GM23248 (cell line): ENCODE measurements around the gene KRT80. TPM values are rescaled to one million over a fixed set of nuclear protein-coding genes. Genes with fewer than 3 reads are reported as not detected.

Experiments used
- DNase-seq: peaks from one replicate; pipeline ENCODE4 v3.0.0-alpha.2; 2015
- H2AFZ ChIP-seq: fragments of 200-600 bp; sonication (generic); 2 replicates; pipeline ENCODE4 v1.6.1; 2016; ENCODE audit warnings: antibody characterized with exemption
- H3F3A ChIP-seq: fragments of 200-600 bp; sonication (generic); 2 replicates; pipeline ENCODE4 v1.6.1; 2016; ENCODE audit warnings: mild to moderate bottlenecking, antibody characterized with exemption, mixed run types; ENCODE audit not compliant: insufficient read depth
- H3K27ac ChIP-seq: fragments of 200-600 bp; sonication (generic); 2 replicates; pipeline ENCODE4 v1.5.1; 2016; ENCODE audit warnings: mild to moderate bottlenecking
- H3K27me3 ChIP-seq: fragments of 200-600 bp; sonication (generic); replicated peaks from 2 replicates; pipeline ENCODE4 v1.6.1; 2016; ENCODE audit warnings: mild to moderate bottlenecking; ENCODE audit not compliant: insufficient read depth
- H3K36me3 ChIP-seq: fragments of 200-600 bp; sonication (generic); 2 replicates; pipeline ENCODE4 v1.6.1; 2016; ENCODE audit warnings: low read depth, mild to moderate bottlenecking
- H3K4me1 ChIP-seq: fragments of 200-600 bp; sonication (generic); 2 replicates; pipeline ENCODE4 v1.6.1; 2016; ENCODE audit warnings: mild to moderate bottlenecking; ENCODE audit not compliant: insufficient read depth
- H3K4me2 ChIP-seq: fragments of 200-600 bp; sonication (generic); one replicate; pipeline ENCODE4 v1.6.1; 2016; ENCODE audit warnings: mild to moderate bottlenecking; ENCODE audit not compliant: unreplicated experiment
- H3K4me3 ChIP-seq: fragments of 200-600 bp; sonication (generic); 2 replicates; pipeline ENCODE4 v1.5.1; 2016; ENCODE audit warnings: mild to moderate bottlenecking
- H3K79me2 ChIP-seq: fragments of 200-600 bp; sonication (generic); 2 replicates; pipeline ENCODE4 v1.6.1; 2016; ENCODE audit warnings: mild to moderate bottlenecking; ENCODE audit not compliant: insufficient read depth
- H3K9ac ChIP-seq: fragments of 200-600 bp; sonication (generic); 2 replicates; pipeline ENCODE4 v1.6.1; 2016; ENCODE audit warnings: mild to moderate bottlenecking
- H3K9me2 ChIP-seq: fragments of 200-600 bp; sonication (generic); 2 replicates; pipeline ENCODE4 v1.6.1; 2016; ENCODE audit warnings: mixed run types, mild to moderate bottlenecking, moderate library complexity; ENCODE audit not compliant: insufficient read depth
- H3K9me3 ChIP-seq: fragments of 200-600 bp; sonication (generic); one replicate; pipeline ENCODE4 v1.6.1; 2017; ENCODE audit warnings: low read depth
- H4K20me1 ChIP-seq: fragments of 200-600 bp; sonication (generic); 2 replicates; pipeline ENCODE4 v1.6.0; 2016; ENCODE audit not compliant: insufficient read depth
- EZH2 ChIP-seq: fragments of 200-600 bp; sonication (generic); IDR thresholded peaks from 2 replicates; pipeline ENCODE4 v1.6.1; 2018; ENCODE audit warnings: antibody characterized with exemption, mild to moderate bottlenecking; ENCODE audit not compliant: insufficient read depth, poor library complexity, severe bottlenecking
- EZH2phosphoT487 ChIP-seq: fragments of 200-600 bp; sonication (generic); IDR thresholded peaks from 2 replicates; pipeline ENCODE4 v1.6.1; 2018; ENCODE audit warnings: antibody characterized with exemption, moderate library complexity, mild to moderate bottlenecking, low read depth; ENCODE audit not compliant: insufficient read depth
- WGBS, 2 experiments: methylation state at CpG; one replicate each; pipeline ENCODE4 v1.1.6; 2015 to 2017; ENCODE audit warnings: low lambda C conversion rate in 2 of 2, low coverage in 1 of 2; ENCODE audit errors: missing lambda C conversion rate in 2 of 2; 5-methylcytosine and 5-hydroxymethylcytosine counted together
- in situ Hi-C: fragments of 300-500 bp; cut with MboI; formaldehyde crosslinking; loops from 2 replicates; pipeline ENCODE4 v1.15.0; 2020
- polyA plus RNA-seq: library from polyadenylated mRNA; unstranded; fragments of >200 nt; fragmentation: Nextera tagmentation; extraction: Ambion mirVana; gene quantifications from 2 replicates; pipeline ENCODE4 v1.2.1, GENCODE V29; 2016
- total RNA-seq: library from RNA; depleted of rRNA; stranded (reverse); fragments of >200 nt; shearing (Covaris generic); gene quantifications from 2 replicates; pipeline ENCODE4 v1.2.3, GENCODE V29; 2014

The KRT80 gene
- total and polyA plus RNA-seq, 2 experiments from 2014 or later = 0.65 to 1.3 TPM

DNA sequence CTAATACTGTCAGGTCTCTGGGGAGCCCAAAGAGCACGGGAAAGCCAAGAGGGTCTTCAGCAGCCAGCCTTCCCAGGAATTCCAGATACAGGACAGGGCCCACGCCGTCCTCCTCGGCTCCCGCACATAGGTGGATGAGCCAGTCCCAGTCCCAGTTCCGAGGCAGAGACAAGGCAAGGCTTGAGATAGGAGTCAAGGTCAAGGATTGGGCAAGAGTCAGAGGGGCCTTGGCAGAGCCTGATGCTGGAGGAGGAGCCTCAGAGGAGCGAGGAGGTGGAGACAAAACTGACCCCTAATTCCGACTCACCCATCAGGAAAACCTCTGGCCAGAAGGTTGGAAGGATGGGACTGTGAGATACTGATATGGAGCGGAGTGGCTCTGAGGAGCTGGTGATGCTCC, 21.0 kb downstream of the KRT80 start:
- Histone ChIP-seq H3K27me3 (no peaks in the 10 kb centered on the region), H4K20me1 (no peaks in the 10 kb centered on the region), H3F3A (no peaks in the 10 kb centered on the region), H3K36me3 (no peaks in the 10 kb centered on the region), H3K79me2 (no peaks in the 10 kb centered on the region), H3K4me3 (no peak overlapping the region), H2AFZ (no peak overlapping the region), H3K9me2 (no peaks in the 10 kb centered on the region), H3K9ac (no peak overlapping the region), H3K4me2 (no peak overlapping the region), H3K27ac (no peak overlapping the region), H3K9me3 (no peaks in the 10 kb centered on the region), H3K4me1 (no peaks in the 10 kb centered on the region; the same call in 1 of the 2 replicates)
- TF ChIP-seq EZH2 = no peak
- TF ChIP-seq EZH2phosphoT487 = no peak
- in situ Hi-C loops = no loop called here
- no peak for DNase-seq
- WGBS, 2 experiments = 92 to 95% methylated on average over 9 of the region's 9 CpGs

DNA sequence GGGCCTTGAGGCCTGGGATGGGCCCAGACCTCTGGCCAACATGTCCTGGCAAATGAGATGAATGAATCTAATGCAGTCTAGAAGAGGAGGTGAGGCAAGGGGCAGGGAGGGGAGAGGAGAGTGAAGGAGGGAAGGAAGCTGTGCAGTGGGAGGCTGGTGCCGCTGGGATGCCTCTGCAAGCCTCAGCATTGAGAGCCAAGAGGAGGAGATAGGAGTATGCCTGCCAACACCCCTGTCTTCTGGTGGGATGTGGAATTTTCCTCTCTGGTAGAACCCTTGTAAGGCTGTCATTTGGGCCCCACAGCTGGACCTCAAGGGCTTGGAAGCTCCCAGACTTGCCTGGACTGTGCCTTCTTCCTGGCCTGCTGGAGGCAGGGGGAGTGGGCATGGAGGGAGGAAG, 21.9 kb downstream of the KRT80 start:
- Histone ChIP-seq H4K20me1 (no peaks in the 10 kb centered on the region), H3F3A (no peaks in the 10 kb centered on the region), H3K9ac (no peak overlapping the region), H3K9me2 (no peaks in the 10 kb centered on the region), H3K4me3 (no peak overlapping the region), H3K4me2 (no peak overlapping the region), H3K79me2 (no peaks in the 10 kb centered on the region), H3K9me3 (no peaks in the 10 kb centered on the region), H3K4me1 (no peaks in the 10 kb centered on the region; the same call in 1 of the 2 replicates), H3K27ac (no peak overlapping the region), H3K36me3 (no peaks in the 10 kb centered on the region), H3K27me3 (no peaks in the 10 kb centered on the region), H2AFZ (no peak overlapping the region)
- TF ChIP-seq EZH2phosphoT487 (no peak), EZH2 (no peak)
- in situ Hi-C loops = no loop called here
- DNase-seq = no peak
- WGBS, 2 experiments = 100% methylated on average over 1 of the region's 1 CpG

DNA sequence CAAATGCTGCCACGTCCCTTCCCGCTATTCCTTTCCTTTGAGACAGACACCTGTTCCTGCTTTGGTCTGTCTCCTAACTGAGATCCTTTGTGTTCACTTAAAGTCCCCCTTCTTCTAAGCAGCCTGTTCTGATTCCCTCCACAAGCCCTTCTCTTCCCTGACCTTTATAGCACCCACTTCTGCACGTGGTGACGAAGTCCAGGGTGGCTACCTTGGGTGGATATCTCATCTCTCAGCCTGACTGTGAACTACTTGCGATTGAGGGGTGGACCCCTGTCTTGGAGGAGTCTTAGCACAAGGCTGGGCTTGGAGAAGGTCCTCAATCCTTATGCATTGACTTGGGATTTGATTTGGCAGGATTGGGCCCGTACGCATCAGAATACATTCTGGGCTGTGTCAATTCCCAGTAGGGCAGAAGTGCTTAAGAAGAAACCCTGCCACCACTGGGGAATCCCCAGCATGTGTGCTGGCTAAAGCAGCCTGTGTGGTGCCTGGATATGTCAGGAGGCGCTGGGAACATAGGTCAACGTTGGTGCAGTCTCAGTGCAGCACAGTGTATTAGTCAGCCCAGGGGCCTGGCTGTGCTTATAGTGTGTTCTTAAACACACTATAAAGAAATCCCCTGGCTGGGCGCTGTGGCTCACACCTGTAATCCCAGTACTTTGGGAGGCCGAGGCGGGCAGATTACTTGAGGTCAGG, 23.6 kb downstream of the KRT80 start:
- Histone ChIP-seq H3K27ac (no peak overlapping the region), H3K36me3 (no peaks in the 10 kb centered on the region), H3K27me3 (no peaks in the 10 kb centered on the region), H3K4me3 (no peak overlapping the region), H4K20me1 (no peaks in the 10 kb centered on the region), H3K9me3 (no peaks in the 10 kb centered on the region), H3K79me2 (no peaks in the 10 kb centered on the region), H3K4me1 (peaks cover 6% of the 10 kb centered on the region), H3K9ac (no peak overlapping the region), H3K9me2 (no peaks in the 10 kb centered on the region), H3K4me2 (no peak overlapping the region), H3F3A (no peaks in the 10 kb centered on the region), H2AFZ (no peak overlapping the region)
- no peak for TF ChIP-seq EZH2phosphoT487
- DNase-seq = peak; percentile 57
- in situ Hi-C loops = no loop called here
- 87 to 89% methylated on average over 12 of the region's 12 CpGs for WGBS, 2 experiments

DNA sequence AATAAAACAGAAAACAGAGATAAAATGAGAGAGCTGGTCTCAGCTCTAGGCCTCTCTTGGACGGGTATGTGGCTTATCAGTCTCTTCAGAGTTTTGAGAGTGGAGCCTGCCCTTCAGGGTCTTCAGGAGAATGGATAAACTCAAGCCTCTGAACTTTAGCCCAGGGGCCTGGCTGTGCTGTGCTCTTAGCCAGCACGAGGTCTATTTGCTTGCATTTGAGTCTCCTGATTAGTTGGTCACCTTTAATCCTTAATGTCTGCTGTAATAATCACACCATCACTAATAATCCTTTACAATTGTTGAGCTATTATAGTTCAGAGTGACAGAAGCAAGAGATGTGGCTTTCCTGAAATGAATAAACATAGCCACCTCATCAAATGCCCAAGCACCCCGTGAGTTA, 24.3 kb downstream of the KRT80 start:
- no peak for DNase-seq
- H3K4me2 ChIP-seq = no peak overlapping the region
- H3K9me2 ChIP-seq = no peaks in the 10 kb centered on the region
- H3K9ac ChIP-seq = no peak overlapping the region
- H3F3A ChIP-seq = no peaks in the 10 kb centered on the region
- no peaks in the 10 kb centered on the region for H4K20me1 ChIP-seq
- H3K79me2 ChIP-seq = no peaks in the 10 kb centered on the region
- H3K4me3 ChIP-seq = no peak overlapping the region
- in situ Hi-C loops = no loop called here
- TF ChIP-seq EZH2 = no peak
- no peaks in the 10 kb centered on the region for H3K36me3 ChIP-seq
- no peak overlapping the region for H2AFZ ChIP-seq
- no peaks in the 10 kb centered on the region for H3K9me3 ChIP-seq
- peaks cover 6% of the 10 kb centered on the region for H3K4me1 ChIP-seq
- H3K27me3 ChIP-seq = no peaks in the 10 kb centered on the region
- no peak overlapping the region for H3K27ac ChIP-seq
- 69 to 77% methylated on average over 3 of the region's 3 CpGs for WGBS, 2 experiments

DNA sequence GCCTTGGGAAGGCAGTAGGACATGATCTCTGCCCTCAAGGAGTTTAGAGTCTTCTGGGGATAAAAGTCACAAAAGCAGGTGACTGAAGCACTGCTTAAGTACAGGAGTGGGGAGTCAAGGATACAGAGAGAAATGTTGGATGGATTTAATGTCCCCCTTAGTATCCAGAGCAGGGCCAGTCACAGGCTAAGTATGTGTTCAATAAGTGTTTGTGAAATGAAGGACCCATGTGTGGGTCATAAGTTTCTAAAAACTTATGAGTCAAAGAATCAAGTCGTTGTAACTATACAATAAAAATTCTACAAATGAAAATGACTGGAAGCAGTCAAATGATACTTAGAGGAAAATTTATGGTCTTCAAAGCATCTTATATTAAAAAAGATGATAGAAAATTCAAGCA, 25.1 kb downstream of the KRT80 start:
- no peaks in the 10 kb centered on the region for H3K36me3 ChIP-seq
- no peak for TF ChIP-seq EZH2phosphoT487
- no peak for TF ChIP-seq EZH2
- H3K4me3 ChIP-seq = no peak overlapping the region
- H3K9ac ChIP-seq = no peak overlapping the region
- no peak overlapping the region for H3K27ac ChIP-seq
- H3K79me2 ChIP-seq = no peaks in the 10 kb centered on the region
- peak; percentile 73 for DNase-seq
- no peaks in the 10 kb centered on the region for H3F3A ChIP-seq
- no peaks in the 10 kb centered on the region for H3K9me3 ChIP-seq
- H3K27me3 ChIP-seq = no peaks in the 10 kb centered on the region
- H3K4me2 ChIP-seq = no peak overlapping the region
- in situ Hi-C loops = no loop called here
- H3K9me2 ChIP-seq = no peaks in the 10 kb centered on the region
- WGBS, 2 experiments = 13 to 22% methylated on average over 1 of the region's 1 CpG
- H4K20me1 ChIP-seq = no peaks in the 10 kb centered on the region
- H3K4me1 ChIP-seq = peaks cover 6% of the 10 kb centered on the region
- H2AFZ ChIP-seq = no peak overlapping the region
